ENCODE measurements around the gene ABCB1.
"Not testable (repeated sequence)": the region's sequence is repeated elsewhere in the genome, so short reads cannot be mapped to it uniquely, and the experiment has no call there.

ABCB1 gene

GRCh38 chr7:87511510-87511909 is 89.2 kb downstream of the ABCB1 start:
- DNase-seq, result no peak

GRCh38 chr7:87510411-87510875 is 90.2 kb downstream of the ABCB1 start:
- DNase-seq, result peak; percentile 35

- DNase-seq, result peak; percentile 9
Observed at GRCh38 chr7:87507446-87507845, 93.2 kb downstream of the ABCB1 start.

- DNase-seq, result no peak
Observed at GRCh38 chr7:87506246-87507180, 94.2 kb downstream of the ABCB1 start.

GRCh38 chr7:87505557-87506245 is 95.0 kb downstream of the ABCB1 start:
- DNase-seq, result no peak

- no peak for DNase-seq
Observed at GRCh38 chr7:87505122-87505521, 95.6 kb downstream of the ABCB1 start.

- no peak for DNase-seq
Observed at GRCh38 chr7:87499494-87499893, 101.2 kb downstream of the ABCB1 start.

- no peak for DNase-seq
Observed at GRCh38 chr7:87498893-87499292, 101.8 kb downstream of the ABCB1 start.

- DNase-seq, result no peak
Observed at GRCh38 chr7:87497482-87497881, 103.2 kb downstream of the ABCB1 start.

- no peak for DNase-seq
Observed at GRCh38 chr7:87495366-87495765, 105.3 kb downstream of the ABCB1 start.

GRCh38 chr7:87494454-87494853 is 106.2 kb downstream of the ABCB1 start:
- no peak for DNase-seq

GRCh38 chr7:87483131-87483530 is 117.6 kb downstream of the ABCB1 start:
- no peak for DNase-seq

- DNase-seq, result no peak
Observed at GRCh38 chr7:87482115-87482514, 118.6 kb downstream of the ABCB1 start.

- no peak for DNase-seq
Observed at GRCh38 chr7:87480386-87480785, 120.3 kb downstream of the ABCB1 start.

- no peak for DNase-seq
Observed at GRCh38 chr7:87479951-87480350, 120.7 kb downstream of the ABCB1 start.

- DNase-seq, result no peak
Observed at GRCh38 chr7:87476179-87476557, 124.5 kb downstream of the ABCB1 start.

- no peak for DNase-seq
Observed at GRCh38 chr7:87475359-87476178, 125.1 kb downstream of the ABCB1 start, which contains the start of gene ABCB4. TSS of gene ABCB4 (minus strand) at chr7:87475680. CDS start at chr7:87475465, 215 bp downstream.

GRCh38 chr7:87474533-87475358 is 125.9 kb downstream of the ABCB1 start:
- DNase-seq, result no peak

- DNase-seq, result no peak
Observed at GRCh38 chr7:87473986-87474385, 126.7 kb downstream of the ABCB1 start.

GRCh38 chr7:87473192-87473591 is 127.5 kb downstream of the ABCB1 start:
- no peak for DNase-seq

GRCh38 chr7:87471473-87471872 is 129.2 kb downstream of the ABCB1 start:
- no peak for DNase-seq

GRCh38 chr7:87469204-87469603 is 131.5 kb downstream of the ABCB1 start:
- not testable (repeated sequence) for DNase-seq

Measured in NCI-H748 treated with DMSO at 0.1 percent for 48 hours (cell line).